AG09309 (cell line): ENCODE data around the gene MEMO1.
"Not testable (repeated sequence)": the region's sequence is repeated elsewhere in the genome, so short reads cannot be mapped to it uniquely, and the experiment has no call there.

ENCODE experiments used
- DNase-seq: peaks from one replicate; pipeline ENCODE4 v3.0.0-alpha.2; 2010; ENCODE audit warnings: low read depth
- H3K4me3 ChIP-seq: 2 replicates; pipeline ENCODE4 v1.5.1; 2011; ENCODE audit warnings: mild to moderate bottlenecking, low read depth, low read length, moderate library complexity; ENCODE audit not compliant: control insufficient read depth
- CTCF ChIP-seq: IDR thresholded peaks from 2 replicates; pipeline ENCODE4 v1.5.1; 2011; ENCODE audit warnings: mild to moderate bottlenecking, low read depth, low read length, inconsistent platforms; ENCODE audit not compliant: insufficient read depth, control insufficient read depth; ENCODE audit errors: missing control alignments

Gene MEMO1

GRCh38 chr2:31978436-31978835, 32.4 kb downstream of the MEMO1 start:
- no peak for TF ChIP-seq CTCF
- DNase-seq = no peak
- no peak overlapping the region for H3K4me3 ChIP-seq

GRCh38 chr2:31973665-31974064, 37.1 kb downstream of the MEMO1 start:
- no peak for TF ChIP-seq CTCF
- no peak overlapping the region for H3K4me3 ChIP-seq
- DNase-seq = no peak

- TF ChIP-seq CTCF = no peak
- DNase-seq = no peak
Measured at GRCh38 chr2:31972059-31972458, 38.7 kb downstream of the MEMO1 start.

GRCh38 chr2:31969178-31969577, 41.6 kb downstream of the MEMO1 start:
- DNase-seq = no peak
- TF ChIP-seq CTCF = no peak
- H3K4me3 ChIP-seq = no peak overlapping the region

More at GRCh38 chr2:31972059-31972458, 38.7 kb downstream of the MEMO1 start:
- no peak overlapping the region for H3K4me3 ChIP-seq

GRCh38 chr2:31967790-31968189, 43.0 kb downstream of the MEMO1 start:
- no peak overlapping the region for H3K4me3 ChIP-seq
- DNase-seq = no peak
- TF ChIP-seq CTCF = no peak

GRCh38 chr2:31966402-31966801, 44.4 kb downstream of the MEMO1 start:
- DNase-seq, H3K4me3 ChIP-seq: not testable (repeated sequence)

GRCh38 chr2:31965094-31965493, 45.7 kb downstream of the MEMO1 start:
- no peak for TF ChIP-seq CTCF
- DNase-seq = no peak
- H3K4me3 ChIP-seq = no peak overlapping the region
